ENCODE results near the gene RABGAP1L. TPM values are rescaled to one million over a fixed set of nuclear protein-coding genes. Genes with fewer than 3 reads are reported as not detected.
A peak's percentile ranks its signal among the peaks of the same experiment; 100 is the strongest.

Gene RABGAP1L
- total RNA-seq, 4 donors from 2014 or later = 42.4 to 74.5 (median 49.1) TPM

DNA sequence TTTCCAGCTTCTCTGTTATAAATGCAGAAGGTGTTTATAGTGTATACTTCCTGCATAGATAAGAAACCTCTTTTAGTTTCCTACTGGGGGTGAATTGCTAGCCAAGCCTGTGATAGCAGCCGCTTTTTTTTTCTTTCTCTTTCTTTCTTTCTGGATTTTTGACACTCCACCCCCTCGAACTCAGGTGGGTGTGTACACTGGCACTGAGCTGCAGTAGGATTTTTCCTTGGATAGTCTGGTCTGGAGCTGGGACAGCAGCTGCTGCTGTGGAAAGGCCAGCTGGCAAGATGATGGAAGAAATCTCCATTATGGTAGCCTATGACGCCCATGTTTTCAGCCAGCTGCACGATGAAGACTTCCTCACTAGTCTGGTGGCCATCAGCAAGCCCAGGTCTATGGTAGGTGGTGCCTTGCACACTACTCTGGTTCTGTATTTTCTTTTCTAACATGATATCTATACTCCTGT lies 717.9 kb downstream of the RABGAP1L start:
- Histone ChIP-seq H3K9me3 (no peaks in the 10 kb centered on the region), H3K4me3 (peak overlapping the region in 1 of 4 donors; percentile 15), H3K27ac (no peak overlapping the region), H3K27me3 (no peaks in the 10 kb centered on the region), H3K4me1 (peaks cover 0 to 20% (median 0%) of the 10 kb centered on the region in 4 donors), H3K36me3 (no peaks in the 10 kb centered on the region)
- no peak for TF ChIP-seq POLR2A (IDR thresholded peaks at IDR 0.05)
- no peak for TF ChIP-seq CTCF (IDR thresholded peaks at IDR 0.05)
- no peak for TF ChIP-seq EP300 (IDR thresholded peaks at IDR 0.05)
- DNase-seq (ENCODE audit: low spot score in 2 of 2) = no peak
- WGBS, 2 donors = 47 to 64% methylated on average over 4 of the region's 4 CpGs

DNA sequence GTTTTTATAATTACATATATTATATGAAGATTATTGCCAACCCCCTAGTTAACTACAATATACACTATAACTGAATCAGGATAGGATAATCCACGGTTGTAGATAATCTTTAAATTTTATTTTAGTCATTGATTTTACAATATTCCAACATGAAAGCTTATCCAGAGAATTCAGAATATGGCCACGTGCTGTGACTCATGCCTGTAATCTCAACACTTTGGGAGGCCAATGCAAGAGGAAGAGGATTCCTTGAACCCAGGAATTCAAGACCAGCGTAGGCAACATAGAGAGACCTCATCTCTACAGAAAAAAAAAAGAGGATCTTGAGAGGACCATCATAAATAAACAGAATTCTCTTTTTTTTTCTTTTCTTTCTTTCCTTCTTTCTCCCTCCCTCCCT lies 720.9 kb downstream of the RABGAP1L start:
- Histone ChIP-seq H3K27me3 (no peaks in the 10 kb centered on the region), H3K36me3 (no peaks in the 10 kb centered on the region), H3K9me3 (no peaks in the 10 kb centered on the region), H3K27ac (no peak overlapping the region), H3K4me1 (peaks cover 0 to 19% (median 0%) of the 10 kb centered on the region in 4 donors), H3K4me3 (no peak overlapping the region)
- no peak for DNase-seq (ENCODE audit: low spot score in 2 of 2)
- WGBS, 2 donors = 89 to 95% methylated on average over 3 of the region's 3 CpGs
- no peak for TF ChIP-seq POLR2A (IDR thresholded peaks at IDR 0.05)

DNA sequence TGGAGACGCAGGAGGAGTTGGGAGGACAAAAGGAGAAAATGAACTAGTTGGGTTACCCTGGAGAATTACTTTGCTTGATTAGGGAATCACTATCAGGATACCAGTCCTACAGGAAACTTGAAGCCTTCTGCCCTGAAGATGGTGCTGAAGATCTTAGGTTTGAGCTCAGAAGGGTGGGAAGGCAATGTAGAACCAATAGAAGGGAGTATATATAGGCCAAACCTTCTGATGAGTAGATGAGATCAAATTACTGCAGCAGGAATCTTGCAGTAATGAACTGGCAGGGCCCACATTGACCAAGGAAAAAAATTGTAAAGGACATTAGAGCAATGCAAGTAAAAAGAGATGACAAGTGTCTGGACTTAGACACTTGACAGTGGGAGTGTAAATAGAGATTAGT lies 724.1 kb downstream of the RABGAP1L start:
- WGBS, 2 donors = 92 to 98% methylated on average over 1 of the region's 1 CpG
- H3K4me1 ChIP-seq = no peaks in the 10 kb centered on the region
- no peak for DNase-seq (ENCODE audit: low spot score in 2 of 2)
- TF ChIP-seq EP300 (IDR thresholded peaks at IDR 0.05) = no peak
- no peak for TF ChIP-seq POLR2A (IDR thresholded peaks at IDR 0.05)
- no peak for TF ChIP-seq CTCF (IDR thresholded peaks at IDR 0.05)
- H3K36me3 ChIP-seq = peaks cover 0 to 5% (median 0%) of the 10 kb centered on the region in 3 donors
- H3K4me3 ChIP-seq = no peak overlapping the region
- H3K27ac ChIP-seq = no peak overlapping the region
- H3K27me3 ChIP-seq = no peaks in the 10 kb centered on the region
- H3K9me3 ChIP-seq = no peaks in the 10 kb centered on the region

DNA sequence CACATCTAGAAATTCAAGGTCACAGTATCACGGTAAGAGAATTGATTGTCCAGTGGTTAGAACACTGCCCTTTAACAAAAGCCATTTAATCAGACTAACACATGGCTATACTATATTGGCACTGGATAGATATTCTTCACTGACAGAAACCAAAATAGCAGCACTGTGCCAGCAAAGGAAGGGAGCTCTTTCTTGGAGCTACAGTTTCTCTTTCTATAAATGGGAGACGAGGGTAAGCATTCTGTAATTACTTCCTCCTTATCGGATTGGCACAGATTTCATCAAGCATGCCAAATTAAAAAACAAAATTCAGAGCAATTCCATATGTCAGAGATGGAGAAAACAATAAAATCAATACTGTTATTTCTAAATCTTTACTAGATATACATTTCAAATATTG lies 724.7 kb downstream of the RABGAP1L start:
- no peak overlapping the region for H3K4me3 ChIP-seq
- H3K4me1 ChIP-seq = no peaks in the 10 kb centered on the region
- H3K9me3 ChIP-seq = no peaks in the 10 kb centered on the region
- 21 to 26% methylated on average over 3 of the region's 3 CpGs for WGBS, 2 donors
- H3K27me3 ChIP-seq = no peaks in the 10 kb centered on the region
- DNase-seq (ENCODE audit: low spot score in 2 of 2) = no peak
- TF ChIP-seq CTCF (IDR thresholded peaks at IDR 0.05) = no peak
- TF ChIP-seq POLR2A (IDR thresholded peaks at IDR 0.05) = no peak
- no peak for TF ChIP-seq EP300 (IDR thresholded peaks at IDR 0.05)
- peaks cover 0 to 6% (median 0%) of the 10 kb centered on the region in 3 donors for H3K36me3 ChIP-seq
- H3K27ac ChIP-seq = no peak overlapping the region

DNA sequence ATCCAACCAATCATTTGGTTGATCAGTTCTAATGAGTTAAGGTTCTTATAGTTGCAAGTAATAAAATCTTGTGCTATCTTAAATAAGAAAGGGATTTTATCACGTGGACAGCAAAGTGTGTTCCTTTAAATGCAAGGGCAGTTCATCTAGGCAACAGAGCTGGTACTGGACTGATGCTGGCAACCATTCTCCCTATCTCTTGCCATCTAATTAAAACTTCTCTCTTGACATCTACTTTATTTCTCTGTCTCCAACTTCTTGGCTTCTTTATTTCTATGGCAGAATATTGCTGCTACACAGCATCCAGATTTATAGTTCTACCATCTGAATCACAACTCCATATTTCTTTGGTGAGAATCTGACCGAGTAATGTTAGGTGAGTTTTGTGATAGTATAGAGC lies 725.2 kb downstream of the RABGAP1L start:
- Histone ChIP-seq H3K36me3 (peaks cover 0 to 6% (median 0%) of the 10 kb centered on the region in 3 donors), H3K9me3 (no peaks in the 10 kb centered on the region), H3K4me1 (no peaks in the 10 kb centered on the region), H3K27ac (no peak overlapping the region), H3K27me3 (no peaks in the 10 kb centered on the region), H3K4me3 (no peak overlapping the region)
- TF ChIP-seq CTCF (IDR thresholded peaks at IDR 0.05) (no peak), EP300 (IDR thresholded peaks at IDR 0.05) (no peak), POLR2A (IDR thresholded peaks at IDR 0.05) (no peak)
- 79 to 81% methylated on average over 2 of the region's 2 CpGs for WGBS, 2 donors
- DNase-seq (ENCODE audit: low spot score in 2 of 2) = no peak

GRCh38 chr1:174890024-174890423 lies 730.7 kb downstream of the RABGAP1L start:
- TF ChIP-seq POLR2A (IDR thresholded peaks at IDR 0.05) = no peak
- TF ChIP-seq EP300 (IDR thresholded peaks at IDR 0.05) = no peak
- TF ChIP-seq CTCF (IDR thresholded peaks at IDR 0.05) = no peak
- DNase-seq (ENCODE audit: low spot score in 2 of 2) = no peak
- Histone ChIP-seq H3K4me3 (no peak overlapping the region), H3K4me1 (no peaks in the 10 kb centered on the region), H3K27me3 (no peaks in the 10 kb centered on the region), H3K27ac (no peak overlapping the region), H3K36me3 (peaks cover 0 to 16% (median 0%) of the 10 kb centered on the region in 3 donors), H3K9me3 (no peaks in the 10 kb centered on the region)
- WGBS, 2 donors = 87 to 88% methylated on average over 4 of the region's 4 CpGs
